HEK293 (cell line): Measurements from ENCODE around the gene PDZD2.

Experiments
- CTCF ChIA-PET: fragments of 350-600 bp; formaldehyde crosslinking; extraction: SDS; loops from one replicate; lab custom pipeline; 2021; ENCODE audit warnings: antibody characterized with exemption; lab: Yijun Ruan, JAX
- POLR2A ChIA-PET: fragments of 300-600 bp; formaldehyde crosslinking; extraction: SDS; loops from one replicate; lab custom pipeline; 2020; ENCODE audit warnings: antibody characterized with exemption, inconsistent platforms; lab: Yijun Ruan, JAX
- H3K27ac ChIP-seq: fragments of 200-500 bp; sonication (Bioruptor generic); 2 replicates; pipeline ENCODE4 v1.5.1; 2014; ENCODE audit warnings: low read depth, low read length, control low read depth, inconsistent platforms; ENCODE audit errors: extremely low read depth
- H3K36me3 ChIP-seq, 2 experiments: fragments of 200-500 bp in 1 of 2; sonication (Bioruptor generic) in 1 of 2; 1 replicate in 1 of 2; 2 replicates in 1 of 2; pipeline ENCODE4 v1.5.1; 2014 to 2017; ENCODE audit warnings: inconsistent platforms in 2 of 2, low read length in 2 of 2; ENCODE audit not compliant: control insufficient read depth in 2 of 2, insufficient read depth in 1 of 2
- H3K4me1 ChIP-seq: fragments of 200-500 bp; sonication (Bioruptor generic); 2 replicates; pipeline ENCODE4 v1.5.1; 2014; ENCODE audit warnings: mild to moderate bottlenecking, low read length, inconsistent platforms; ENCODE audit not compliant: control insufficient read depth, insufficient read depth
- H3K4me3 ChIP-seq: 2 replicates; pipeline ENCODE4 v1.5.1; 2011; ENCODE audit warnings: low read depth, mild to moderate bottlenecking, control low read depth, low read length, moderate library complexity
- H3K9me3 ChIP-seq: fragments of 200-500 bp; sonication (Bioruptor generic); 2 replicates; pipeline ENCODE4 v1.5.1; 2014; ENCODE audit warnings: low read depth, low read length, inconsistent platforms; ENCODE audit not compliant: control insufficient read depth, insufficient read depth
- HOXA7 ChIP-seq: sonication (generic); formaldehyde crosslinking; IDR thresholded peaks from 2 replicates; pipeline ENCODE4 v1.8.1; 2022; ENCODE audit warnings: missing genetic modification reagents, borderline replicate concordance
- SP2 ChIP-seq: fragments of 450-650 bp; formaldehyde crosslinking; IDR thresholded peaks from 2 replicates; pipeline ENCODE4 v1.5.1; 2016; ENCODE audit warnings: missing biosample characterization, missing genetic modification characterization
- ZBTB21 ChIP-seq: fragments of 450-650 bp; formaldehyde crosslinking; IDR thresholded peaks from 2 replicates; pipeline ENCODE4 v1.5.1; 2017; ENCODE audit warnings: missing biosample characterization, missing genetic modification characterization
- ZFP41 ChIP-seq: fragments of 450-650 bp; formaldehyde crosslinking; IDR thresholded peaks from 2 replicates; pipeline ENCODE4 v1.5.1; 2016; ENCODE audit warnings: missing biosample characterization, missing genetic modification characterization, borderline replicate concordance
- ZNF133 ChIP-seq: fragments of 450-650 bp; formaldehyde crosslinking; IDR thresholded peaks from 2 replicates; pipeline ENCODE4 v1.5.1; 2016; ENCODE audit warnings: missing biosample characterization, missing genetic modification characterization
- ZNF157 ChIP-seq: fragments of 450-650 bp; formaldehyde crosslinking; IDR thresholded peaks from 2 replicates; pipeline ENCODE4 v1.5.1; 2016; ENCODE audit warnings: missing biosample characterization, missing genetic modification characterization
- ZNF311 ChIP-seq: fragments of 450-650 bp; formaldehyde crosslinking; IDR thresholded peaks from 2 replicates; pipeline ENCODE4 v1.5.1; 2017; ENCODE audit warnings: missing biosample characterization, missing genetic modification characterization, borderline replicate concordance
- ZNF350 ChIP-seq: fragments of 450-650 bp; formaldehyde crosslinking; IDR thresholded peaks from 2 replicates; pipeline ENCODE4 v1.5.0; 2017; ENCODE audit warnings: missing biosample characterization, mild to moderate bottlenecking, missing genetic modification characterization
- ZNF426 ChIP-seq: fragments of 450-650 bp; formaldehyde crosslinking; IDR thresholded peaks from 2 replicates; pipeline ENCODE4 v1.5.1; 2017; ENCODE audit warnings: missing biosample characterization, missing genetic modification characterization, mild to moderate bottlenecking, inconsistent platforms, moderate library complexity
- ZNF501 ChIP-seq: fragments of 450-650 bp; formaldehyde crosslinking; IDR thresholded peaks from 2 replicates; pipeline ENCODE4 v1.5.1; 2016; ENCODE audit warnings: missing biosample characterization, missing genetic modification characterization
- ZNF514 ChIP-seq: fragments of 450-650 bp; formaldehyde crosslinking; IDR thresholded peaks from 2 replicates; pipeline ENCODE4 v1.5.1; 2016; ENCODE audit warnings: missing biosample characterization, missing genetic modification characterization
- ZNF549 ChIP-seq: fragments of 450-650 bp; IDR thresholded peaks from 2 replicates; pipeline ENCODE4 v1.5.1; 2018; ENCODE audit warnings: missing biosample characterization, missing genetic modification characterization, mild to moderate bottlenecking, inconsistent platforms, moderate library complexity
- ZNF600 ChIP-seq: fragments of 450-650 bp; formaldehyde crosslinking; IDR thresholded peaks from 2 replicates; pipeline ENCODE4 v1.5.1; 2016; ENCODE audit warnings: missing biosample characterization, missing genetic modification characterization
- ZSCAN23 ChIP-seq: fragments of 450-650 bp; formaldehyde crosslinking; IDR thresholded peaks from 2 replicates; pipeline ENCODE4 v1.5.1; 2016; ENCODE audit warnings: missing biosample characterization, missing genetic modification characterization
- TF ChIP-seq, protein P1 (sequence below): fragments of 450-650 bp; formaldehyde crosslinking; IDR thresholded peaks from 2 replicates; pipeline ENCODE4 v1.5.1; 2016; ENCODE audit warnings: missing biosample characterization, missing genetic modification characterization
- TF ChIP-seq, protein P2 (sequence below): fragments of 450-650 bp; formaldehyde crosslinking; IDR thresholded peaks from 2 replicates; pipeline ENCODE4 v1.5.1; 2016; ENCODE audit warnings: missing biosample characterization, missing genetic modification characterization
- TF ChIP-seq, protein P3 (sequence below): fragments of 450-650 bp; formaldehyde crosslinking; IDR thresholded peaks from 2 replicates; pipeline ENCODE4 v1.5.1; 2017; ENCODE audit warnings: missing biosample characterization, missing genetic modification characterization
- TF ChIP-seq, protein P4 (sequence below): fragments of 450-650 bp; formaldehyde crosslinking; IDR thresholded peaks from 2 replicates; pipeline ENCODE4 v1.5.1; 2016; ENCODE audit warnings: missing biosample characterization, missing genetic modification characterization
- TF ChIP-seq, protein P5 (sequence below): fragments of 450-650 bp; formaldehyde crosslinking; optimal IDR thresholded peaks from 2 replicates; pipeline ENCODE3; 2016; ENCODE audit warnings: missing biosample characterization, mild to moderate bottlenecking, missing genetic modification characterization

Gene PDZD2

DNA sequence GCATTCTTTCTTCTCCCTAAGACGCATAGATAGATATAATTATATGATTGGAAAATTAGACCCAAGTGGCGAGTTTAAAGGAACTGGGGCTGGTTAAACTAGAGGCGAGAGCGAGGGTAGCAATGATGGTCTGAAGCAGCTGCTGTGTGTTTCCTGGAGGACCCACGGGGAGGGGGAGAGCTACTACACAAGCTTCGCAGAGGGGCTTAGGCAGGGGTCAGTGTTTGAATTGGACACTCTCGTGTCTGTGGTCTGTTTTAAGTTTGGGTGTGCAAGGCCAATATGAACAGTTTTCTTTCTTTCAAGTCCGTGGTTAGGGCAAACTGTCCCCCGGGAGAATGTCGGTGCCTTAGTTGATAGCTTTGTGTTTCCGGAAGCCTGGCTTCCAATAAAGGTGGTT is 43.1 kb downstream of the PDZD2 start (continued):
- TF ChIP-seq ZNF600 (tag by site-specific recombination), result no peak
- TF ChIP-seq, protein P1, sequence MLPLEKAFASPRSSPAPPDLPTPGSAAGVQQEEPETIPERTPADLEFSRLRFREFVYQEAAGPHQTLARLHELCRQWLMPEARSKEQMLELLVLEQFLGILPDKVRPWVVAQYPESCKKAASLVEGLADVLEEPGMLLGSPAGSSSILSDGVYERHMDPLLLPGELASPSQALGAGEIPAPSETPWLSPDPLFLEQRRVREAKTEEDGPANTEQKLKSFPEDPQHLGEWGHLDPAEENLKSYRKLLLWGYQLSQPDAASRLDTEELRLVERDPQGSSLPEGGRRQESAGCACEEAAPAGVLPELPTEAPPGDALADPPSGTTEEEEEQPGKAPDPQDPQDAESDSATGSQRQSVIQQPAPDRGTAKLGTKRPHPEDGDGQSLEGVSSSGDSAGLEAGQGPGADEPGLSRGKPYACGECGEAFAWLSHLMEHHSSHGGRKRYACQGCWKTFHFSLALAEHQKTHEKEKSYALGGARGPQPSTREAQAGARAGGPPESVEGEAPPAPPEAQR (tag by site-specific recombination), result no peak

DNA sequence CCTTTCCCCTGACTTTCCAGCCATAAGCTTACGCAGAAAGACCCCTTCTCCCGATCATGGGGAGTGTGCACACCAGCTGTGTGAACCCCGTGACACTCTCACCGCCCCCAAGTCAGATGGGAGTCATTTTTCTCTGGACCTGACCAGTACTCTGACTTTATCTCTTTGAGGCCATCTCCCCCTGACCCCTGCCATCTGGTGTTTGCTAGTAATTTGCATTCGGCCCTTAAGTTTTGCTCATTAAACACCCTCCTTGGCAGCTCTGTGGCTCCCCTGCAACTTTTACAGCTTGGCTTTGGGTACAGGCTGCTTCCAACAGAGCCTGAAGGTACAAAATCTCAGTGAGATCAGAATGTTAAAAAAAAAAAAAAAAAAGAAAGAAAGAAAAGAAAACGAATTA is 43.9 kb downstream of the PDZD2 start:
- H3K4me3 ChIP-seq, result no peak overlapping the region
- CTCF ChIA-PET, result interaction anchor here (1.5 kb wide), 1 partner anchor 394 kb away, joined by 3 read pairs; no protein-coding TSS in a partner anchor
- H3K27ac ChIP-seq, result no peak overlapping the region
- H3K9me3 ChIP-seq, result no peaks in the 10 kb centered on the region
- POLR2A ChIA-PET, result no interaction called here
- TF ChIP-seq ZFP41 (tag by site-specific recombination) (no peak), SP2 (tag by site-specific recombination) (no peak), ZNF426 (no peak), ZNF350 (tag by site-specific recombination) (no peak), ZNF501 (tag by site-specific recombination) (no peak), ZSCAN23 (tag by site-specific recombination) (no peak), ZNF549 (tag by site-specific recombination) (no peak), ZNF514 (no peak), ZBTB21 (tag by site-specific recombination) (no peak), ZNF311 (tag by site-specific recombination) (no peak), HOXA7 (CRISPR knock-in tag) (no peak), ZNF133 (tag by site-specific recombination) (no peak), ZNF157 (no peak)
- TF ChIP-seq, protein P2, sequence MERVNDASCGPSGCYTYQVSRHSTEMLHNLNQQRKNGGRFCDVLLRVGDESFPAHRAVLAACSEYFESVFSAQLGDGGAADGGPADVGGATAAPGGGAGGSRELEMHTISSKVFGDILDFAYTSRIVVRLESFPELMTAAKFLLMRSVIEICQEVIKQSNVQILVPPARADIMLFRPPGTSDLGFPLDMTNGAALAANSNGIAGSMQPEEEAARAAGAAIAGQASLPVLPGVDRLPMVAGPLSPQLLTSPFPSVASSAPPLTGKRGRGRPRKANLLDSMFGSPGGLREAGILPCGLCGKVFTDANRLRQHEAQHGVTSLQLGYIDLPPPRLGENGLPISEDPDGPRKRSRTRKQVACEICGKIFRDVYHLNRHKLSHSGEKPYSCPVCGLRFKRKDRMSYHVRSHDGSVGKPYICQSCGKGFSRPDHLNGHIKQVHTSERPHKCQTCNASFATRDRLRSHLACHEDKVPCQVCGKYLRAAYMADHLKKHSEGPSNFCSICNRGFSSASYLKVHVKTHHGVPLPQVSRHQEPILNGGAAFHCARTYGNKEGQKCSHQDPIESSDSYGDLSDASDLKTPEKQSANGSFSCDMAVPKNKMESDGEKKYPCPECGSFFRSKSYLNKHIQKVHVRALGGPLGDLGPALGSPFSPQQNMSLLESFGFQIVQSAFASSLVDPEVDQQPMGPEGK (tag by site-specific recombination), result no peak
- TF ChIP-seq, protein P3, sequence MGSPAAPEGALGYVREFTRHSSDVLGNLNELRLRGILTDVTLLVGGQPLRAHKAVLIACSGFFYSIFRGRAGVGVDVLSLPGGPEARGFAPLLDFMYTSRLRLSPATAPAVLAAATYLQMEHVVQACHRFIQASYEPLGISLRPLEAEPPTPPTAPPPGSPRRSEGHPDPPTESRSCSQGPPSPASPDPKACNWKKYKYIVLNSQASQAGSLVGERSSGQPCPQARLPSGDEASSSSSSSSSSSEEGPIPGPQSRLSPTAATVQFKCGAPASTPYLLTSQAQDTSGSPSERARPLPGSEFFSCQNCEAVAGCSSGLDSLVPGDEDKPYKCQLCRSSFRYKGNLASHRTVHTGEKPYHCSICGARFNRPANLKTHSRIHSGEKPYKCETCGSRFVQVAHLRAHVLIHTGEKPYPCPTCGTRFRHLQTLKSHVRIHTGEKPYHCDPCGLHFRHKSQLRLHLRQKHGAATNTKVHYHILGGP, result no peak
- TF ChIP-seq, protein P4, sequence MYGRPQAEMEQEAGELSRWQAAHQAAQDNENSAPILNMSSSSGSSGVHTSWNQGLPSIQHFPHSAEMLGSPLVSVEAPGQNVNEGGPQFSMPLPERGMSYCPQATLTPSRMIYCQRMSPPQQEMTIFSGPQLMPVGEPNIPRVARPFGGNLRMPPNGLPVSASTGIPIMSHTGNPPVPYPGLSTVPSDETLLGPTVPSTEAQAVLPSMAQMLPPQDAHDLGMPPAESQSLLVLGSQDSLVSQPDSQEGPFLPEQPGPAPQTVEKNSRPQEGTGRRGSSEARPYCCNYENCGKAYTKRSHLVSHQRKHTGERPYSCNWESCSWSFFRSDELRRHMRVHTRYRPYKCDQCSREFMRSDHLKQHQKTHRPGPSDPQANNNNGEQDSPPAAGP, result no peak
- TF ChIP-seq, protein P5, sequence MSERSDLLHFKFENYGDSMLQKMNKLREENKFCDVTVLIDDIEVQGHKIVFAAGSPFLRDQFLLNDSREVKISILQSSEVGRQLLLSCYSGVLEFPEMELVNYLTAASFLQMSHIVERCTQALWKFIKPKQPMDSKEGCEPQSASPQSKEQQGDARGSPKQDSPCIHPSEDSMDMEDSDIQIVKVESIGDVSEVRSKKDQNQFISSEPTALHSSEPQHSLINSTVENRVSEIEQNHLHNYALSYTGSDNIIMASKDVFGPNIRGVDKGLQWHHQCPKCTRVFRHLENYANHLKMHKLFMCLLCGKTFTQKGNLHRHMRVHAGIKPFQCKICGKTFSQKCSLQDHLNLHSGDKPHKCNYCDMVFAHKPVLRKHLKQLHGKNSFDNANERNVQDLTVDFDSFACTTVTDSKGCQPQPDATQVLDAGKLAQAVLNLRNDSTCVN (tag by site-specific recombination), result no peak
- no peaks in the 10 kb centered on the region for H3K4me1 ChIP-seq
- no peaks in the 10 kb centered on the region for H3K36me3 ChIP-seq
